GM10248 (cell line): ENCODE measurements around the gene DOCK1.

Experiments
- CTCF ChIA-PET: fragments of 300-600 bp; sonication (Branson Sonifier 250); formaldehyde crosslinking; extraction: SDS; loops from one replicate; lab custom pipeline; 2021; ENCODE audit warnings: antibody characterized with exemption; lab: Yijun Ruan, JAX
- POLR2A ChIA-PET: fragments of 350-650 bp; sonication (Branson Sonifier 250); formaldehyde crosslinking; extraction: SDS; loops from one replicate; lab custom pipeline; 2020; ENCODE audit warnings: antibody characterized with exemption; lab: Yijun Ruan, JAX
- DNase-seq: peaks from one replicate; pipeline ENCODE4 v3.0.0; 2012; ENCODE audit errors: extremely low spot score
- CTCF ChIP-seq: IDR thresholded peaks from 2 replicates; pipeline ENCODE4 v1.5.1; 2012; ENCODE audit warnings: mild to moderate bottlenecking, low read depth; ENCODE audit errors: extremely low read depth, missing control alignments, control extremely low read depth

Gene DOCK1

GRCh38 chr10:127353544-127353943, 448.3 kb downstream of the DOCK1 start:
- ChIA-PET CTCF (no interaction called here), POLR2A (no interaction called here)
- DNase-seq = no peak
- no peak for TF ChIP-seq CTCF

DNA sequence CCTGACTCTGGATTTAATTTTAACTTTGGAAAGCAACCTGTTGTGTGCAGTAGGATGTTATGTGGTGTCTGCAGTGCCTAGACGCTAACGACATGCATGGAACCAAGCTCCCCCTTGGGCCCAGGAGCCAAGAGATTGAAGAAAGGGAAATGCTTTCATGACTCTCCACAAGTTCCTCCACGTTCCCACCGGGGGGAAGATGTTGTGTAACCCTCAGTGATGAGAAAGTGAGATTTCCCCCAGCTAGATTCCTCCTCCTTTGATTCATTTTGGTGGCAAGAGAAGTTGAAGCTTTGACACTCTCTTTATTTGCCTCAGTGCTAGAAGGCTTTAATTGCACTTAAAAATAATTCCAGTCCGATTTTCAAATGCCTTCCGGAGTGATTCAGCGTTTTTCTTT, 449.0 kb downstream of the DOCK1 start:
- ChIA-PET CTCF (no interaction called here), POLR2A (no interaction called here)
- DNase-seq = no peak
- TF ChIP-seq CTCF = no peak

DNA sequence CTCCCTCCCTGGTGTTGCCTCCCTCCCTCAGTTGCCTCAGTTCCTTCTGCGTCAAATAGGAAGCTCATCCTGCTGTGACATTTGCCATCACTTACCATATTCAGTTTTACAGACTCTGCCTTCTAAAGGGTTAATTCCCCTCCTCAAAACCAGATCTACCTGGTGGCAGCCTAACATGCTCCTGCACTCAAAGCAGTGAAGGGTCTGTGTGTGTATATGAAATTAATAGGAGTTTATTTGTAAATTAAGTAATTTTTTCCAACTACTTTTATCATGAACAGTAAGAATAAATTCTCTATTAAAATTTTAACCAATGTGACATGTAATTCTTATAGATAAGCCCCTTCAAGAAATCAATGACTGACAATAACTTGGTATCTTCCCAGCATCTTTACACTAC, 449.8 kb downstream of the DOCK1 start:
- ChIA-PET POLR2A (no interaction called here), CTCF (interaction anchor here (1.4 kb wide), 1 partner anchor 19 kb away, joined by 3 read pairs; no protein-coding TSS in a partner anchor)
- no peak for DNase-seq
- TF ChIP-seq CTCF = no peak

DNA sequence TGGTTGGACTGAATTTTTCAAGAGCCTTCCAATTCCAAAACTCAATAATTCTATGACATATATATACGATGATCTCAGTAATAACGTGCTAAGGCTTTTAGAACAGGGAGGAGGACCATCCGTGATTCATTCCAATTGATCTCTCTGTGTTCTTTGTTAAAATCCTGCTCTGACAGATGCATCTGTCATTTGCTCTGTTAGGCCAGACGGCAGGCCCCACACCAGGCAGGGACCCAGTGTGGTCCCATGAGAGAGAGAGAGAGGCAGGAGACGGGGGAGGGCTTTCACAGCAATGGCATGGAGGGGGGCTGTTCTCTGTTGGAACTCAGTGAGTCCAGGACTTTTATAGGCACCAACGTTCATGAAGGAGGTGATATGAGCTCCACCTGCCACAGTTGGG, 451.1 kb downstream of the DOCK1 start:
- ChIA-PET POLR2A (no interaction called here), CTCF (no interaction called here)
- DNase-seq = no peak
- no peak for TF ChIP-seq CTCF

DNA sequence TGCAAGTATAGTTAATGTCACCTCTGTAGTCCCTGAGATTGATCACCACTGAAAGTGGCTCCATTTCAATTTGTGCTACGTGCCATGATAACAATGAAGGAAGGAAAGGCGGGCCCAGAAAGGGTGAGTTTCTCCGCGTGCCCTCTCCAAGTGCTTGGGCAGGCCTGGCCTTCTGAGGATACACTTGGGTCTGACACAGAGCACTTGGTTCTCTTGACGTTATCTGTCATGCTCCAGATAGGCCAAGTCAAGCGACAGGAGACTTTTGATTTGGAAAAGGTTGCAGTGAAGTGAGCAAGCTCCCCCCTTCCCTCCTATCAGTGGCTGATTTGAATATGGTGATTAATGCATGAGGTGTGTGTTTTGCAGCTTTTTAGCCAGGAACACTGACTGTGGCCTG, 452.0 kb downstream of the DOCK1 start:
- no peak for DNase-seq
- no peak for TF ChIP-seq CTCF
- ChIA-PET POLR2A (no interaction called here), CTCF (interaction anchor here (1.1 kb wide), 1 partner anchor 9 kb away, joined by 3 read pairs; no protein-coding TSS in a partner anchor)

DNA sequence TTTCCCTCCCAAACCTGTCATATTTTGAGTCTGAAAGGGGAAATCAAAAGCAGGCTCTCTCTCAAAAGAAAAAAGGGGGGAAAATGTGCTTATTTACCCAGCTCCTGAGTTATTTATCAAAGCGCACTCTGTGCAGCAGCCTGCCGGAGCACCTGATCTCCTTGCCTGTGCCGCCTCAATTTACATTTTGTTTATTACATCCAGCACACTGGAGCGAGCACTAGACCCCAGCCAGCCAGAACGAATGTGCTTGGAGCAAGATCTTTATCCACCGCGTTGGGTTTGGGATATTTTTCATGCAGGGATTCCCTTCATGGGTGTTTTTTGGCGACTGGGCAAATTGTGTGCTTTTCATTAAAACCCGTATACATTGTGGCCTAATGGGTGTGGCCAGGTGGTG, 453.1 kb downstream of the DOCK1 start:
- no peak for TF ChIP-seq CTCF
- POLR2A ChIA-PET = no interaction called here
- DNase-seq = no peak
- CTCF ChIA-PET = interaction anchor here (1.1 kb wide), 1 partner anchor 8 kb away, joined by 3 read pairs; no protein-coding TSS in a partner anchor

DNA sequence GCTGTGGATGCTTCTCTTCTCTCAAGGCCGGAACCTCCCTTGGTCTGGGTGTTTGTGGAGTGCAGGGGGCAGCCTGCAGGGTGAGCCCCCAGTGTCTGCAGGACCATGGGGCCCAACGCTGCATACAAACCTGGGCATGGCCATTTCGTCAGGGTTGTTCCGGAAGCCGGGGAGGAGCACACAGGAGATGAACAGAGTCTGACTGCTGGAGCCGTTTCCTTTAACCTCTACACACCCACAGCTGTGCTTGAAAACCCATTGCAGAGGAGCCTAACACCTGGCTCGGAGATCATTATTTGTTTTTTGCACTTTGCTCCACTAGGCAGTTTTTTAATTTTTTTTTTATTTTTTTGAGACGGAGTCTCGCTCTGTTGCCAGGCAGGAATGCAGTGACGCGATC, 458.8 kb downstream of the DOCK1 start:
- DNase-seq = no peak
- ChIA-PET CTCF (no interaction called here), POLR2A (no interaction called here)
- no peak for TF ChIP-seq CTCF
